Measurements from ENCODE around the gene NDC1. TPM values are rescaled to one million over a fixed set of nuclear protein-coding genes. Genes with fewer than 3 reads are reported as not detected.

NDC1 gene
- total RNA-seq, 1 donor from 2014 or later, result 40.9 TPM

DNA sequence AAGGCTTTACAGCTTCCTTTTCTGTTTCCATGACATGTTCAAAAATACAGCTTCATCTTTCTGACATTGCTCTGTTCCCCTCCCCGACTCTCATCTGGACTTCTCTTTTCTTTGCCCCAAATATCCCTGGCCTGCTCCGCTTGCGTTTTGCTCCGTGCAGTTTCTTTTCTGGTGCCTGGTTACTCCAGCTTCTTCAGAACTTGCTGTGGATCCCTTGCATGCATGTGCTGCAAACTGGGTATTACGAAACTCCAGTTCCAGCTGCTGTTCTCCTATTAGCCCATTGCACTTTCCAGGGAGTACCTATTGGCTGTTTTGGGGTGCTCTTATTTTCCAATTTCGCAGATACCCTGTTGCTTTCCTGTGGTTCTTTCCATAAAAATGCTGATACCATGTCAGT lies 9.9 kb upstream of the NDC1 start:
- no peak overlapping the region for H3K4me3 ChIP-seq (ENCODE audit: low read depth, low read length)
- TF ChIP-seq, protein P1, sequence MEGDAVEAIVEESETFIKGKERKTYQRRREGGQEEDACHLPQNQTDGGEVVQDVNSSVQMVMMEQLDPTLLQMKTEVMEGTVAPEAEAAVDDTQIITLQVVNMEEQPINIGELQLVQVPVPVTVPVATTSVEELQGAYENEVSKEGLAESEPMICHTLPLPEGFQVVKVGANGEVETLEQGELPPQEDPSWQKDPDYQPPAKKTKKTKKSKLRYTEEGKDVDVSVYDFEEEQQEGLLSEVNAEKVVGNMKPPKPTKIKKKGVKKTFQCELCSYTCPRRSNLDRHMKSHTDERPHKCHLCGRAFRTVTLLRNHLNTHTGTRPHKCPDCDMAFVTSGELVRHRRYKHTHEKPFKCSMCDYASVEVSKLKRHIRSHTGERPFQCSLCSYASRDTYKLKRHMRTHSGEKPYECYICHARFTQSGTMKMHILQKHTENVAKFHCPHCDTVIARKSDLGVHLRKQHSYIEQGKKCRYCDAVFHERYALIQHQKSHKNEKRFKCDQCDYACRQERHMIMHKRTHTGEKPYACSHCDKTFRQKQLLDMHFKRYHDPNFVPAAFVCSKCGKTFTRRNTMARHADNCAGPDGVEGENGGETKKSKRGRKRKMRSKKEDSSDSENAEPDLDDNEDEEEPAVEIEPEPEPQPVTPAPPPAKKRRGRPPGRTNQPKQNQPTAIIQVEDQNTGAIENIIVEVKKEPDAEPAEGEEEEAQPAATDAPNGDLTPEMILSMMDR (conservative IDR thresholded peaks at IDR 0.05; ENCODE audit: low read depth, low read length), result no peak
- DNase-seq (ENCODE audit: low read depth), result no peak

DNA sequence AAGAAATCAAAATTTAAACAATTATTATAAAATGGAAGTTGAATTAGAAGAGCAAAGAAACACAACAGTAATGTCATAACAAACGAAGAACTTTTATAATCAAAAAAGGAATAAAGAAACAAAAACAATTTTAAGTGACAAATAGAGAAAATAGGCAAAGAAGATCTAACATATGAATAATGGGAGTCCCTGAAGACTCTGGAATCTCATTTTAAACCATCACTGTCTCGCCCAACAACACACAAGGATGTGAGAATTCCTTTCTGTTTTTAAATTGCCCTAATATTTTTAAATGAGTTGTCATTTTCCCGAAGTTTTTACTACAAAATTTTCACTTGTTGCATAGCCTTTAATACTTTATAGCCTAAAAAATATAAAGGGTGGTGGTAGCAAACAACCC lies 4.3 kb upstream of the NDC1 start:
- TF ChIP-seq, protein P1 (conservative IDR thresholded peaks at IDR 0.05; ENCODE audit: low read depth, low read length), result no peak
- no peak overlapping the region for H3K4me3 ChIP-seq (ENCODE audit: low read depth, low read length)
- DNase-seq (ENCODE audit: low read depth), result no peak

DNA sequence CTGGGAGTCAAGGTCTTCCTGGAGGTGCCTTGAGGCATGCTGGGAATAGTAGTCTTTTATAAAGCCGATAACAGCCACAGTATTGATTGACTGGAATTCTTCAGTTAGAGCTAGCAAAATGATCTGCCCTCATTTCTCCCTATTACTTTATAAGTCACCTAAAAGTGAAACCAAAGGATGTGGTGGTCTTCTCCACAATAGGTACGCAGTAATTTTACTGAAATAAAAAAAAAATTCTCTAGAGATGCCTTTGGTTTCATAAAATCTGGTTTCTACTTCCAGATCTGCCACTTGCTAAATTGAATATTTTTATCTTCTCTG lies 518 bp upstream of the NDC1 start:
- no peak for DNase-seq (ENCODE audit: low read depth)
- TF ChIP-seq, protein P1 (conservative IDR thresholded peaks at IDR 0.05; ENCODE audit: low read depth, low read length), result no peak
- H3K4me3 ChIP-seq (ENCODE audit: low read depth, low read length), result peak overlapping the region; percentile 78

DNA sequence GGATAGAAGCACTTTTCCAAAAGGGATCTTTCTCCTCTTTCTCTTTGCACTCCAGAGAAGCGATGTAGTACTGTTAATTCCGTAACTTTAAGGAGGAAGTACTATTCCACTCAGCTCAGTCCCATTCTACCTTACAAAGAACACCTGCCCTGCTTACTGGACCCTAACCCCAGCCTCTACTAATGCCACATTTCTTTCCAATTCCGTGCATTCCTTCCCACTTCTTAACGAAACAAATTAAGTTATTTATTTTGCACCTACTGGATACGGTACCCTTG lies 511 bp downstream of the NDC1 start:
- DNase-seq (ENCODE audit: low read depth), result no peak
- TF ChIP-seq, protein P1 (conservative IDR thresholded peaks at IDR 0.05; ENCODE audit: low read depth, low read length), result no peak
- peak overlapping the region; percentile 78 for H3K4me3 ChIP-seq (ENCODE audit: low read depth, low read length)

DNA sequence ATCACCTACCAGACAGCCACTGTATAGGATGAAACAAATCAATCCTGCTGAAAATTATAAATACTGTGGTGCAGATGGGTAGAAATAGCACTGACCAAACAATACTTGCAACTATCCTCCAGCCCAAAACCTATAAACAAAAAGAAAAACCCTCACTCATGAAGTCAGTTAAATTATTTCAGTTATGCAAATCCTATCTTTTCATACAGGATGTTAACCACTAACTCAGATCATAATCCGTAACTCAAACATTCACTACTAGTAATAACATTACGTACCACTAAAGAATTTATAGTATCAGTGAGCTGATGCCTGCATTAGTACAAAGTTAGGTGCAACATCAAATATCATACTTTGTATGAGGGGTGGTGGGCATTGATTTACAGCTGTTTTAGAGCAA lies 2.6 kb downstream of the NDC1 start:
- DNase-seq (ENCODE audit: low read depth), result no peak
- TF ChIP-seq, protein P1 (conservative IDR thresholded peaks at IDR 0.05; ENCODE audit: low read depth, low read length), result no peak

DNA sequence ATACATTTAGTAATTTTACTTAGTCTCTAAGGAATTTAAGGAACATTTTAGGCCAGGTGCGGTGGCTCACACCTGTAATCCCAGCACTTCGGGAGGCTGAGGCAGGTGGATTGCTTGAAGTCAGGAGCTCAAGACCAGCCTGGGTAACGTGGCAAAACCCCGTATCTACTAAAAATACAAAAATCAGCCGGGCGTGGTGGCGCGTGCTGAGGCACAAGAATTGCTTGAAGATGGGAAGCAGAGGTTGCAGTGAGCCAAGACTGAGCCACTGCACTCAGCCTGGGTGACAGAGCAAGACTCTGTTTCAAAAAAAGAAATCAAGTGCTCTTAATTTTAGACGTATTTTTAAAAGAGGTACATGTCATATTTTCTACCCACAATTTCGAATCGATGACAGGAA lies 3.3 kb downstream of the NDC1 start:
- no peak for DNase-seq (ENCODE audit: low read depth)
- TF ChIP-seq, protein P1 (conservative IDR thresholded peaks at IDR 0.05; ENCODE audit: low read depth, low read length), result no peak
- H3K4me3 ChIP-seq (ENCODE audit: low read depth, low read length), result no peak overlapping the region

More for the DNA sequence above, 2.6 kb downstream of the NDC1 start:
- no peak overlapping the region for H3K4me3 ChIP-seq (ENCODE audit: low read depth, low read length)

DNA sequence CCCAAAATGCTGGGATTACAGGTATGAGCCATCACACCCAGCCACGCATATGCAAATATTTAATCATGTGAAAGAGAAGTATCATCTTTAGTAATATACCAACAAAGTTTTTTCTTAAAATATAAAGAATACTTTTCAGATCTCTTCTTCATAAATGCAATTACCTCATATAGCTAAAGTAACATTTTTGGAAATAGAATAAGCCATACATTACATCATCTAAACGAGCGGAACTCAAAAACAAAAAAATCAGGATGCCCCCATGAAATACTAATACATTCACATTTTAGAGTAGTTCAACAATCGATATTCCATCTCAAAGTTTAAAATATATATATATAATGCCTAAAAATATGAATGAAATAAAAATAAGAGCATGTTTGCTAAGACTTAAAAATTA lies 4.7 kb downstream of the NDC1 start:
- TF ChIP-seq, protein P1 (conservative IDR thresholded peaks at IDR 0.05; ENCODE audit: low read depth, low read length), result no peak

More for the DNA sequence above, 4.7 kb downstream of the NDC1 start:
- H3K4me3 ChIP-seq (ENCODE audit: low read depth, low read length), result no peak overlapping the region
- no peak for DNase-seq (ENCODE audit: low read depth)
